GM21515 (cell line): ENCODE measurements around the gene CRLF1.

Source experiments
- ATAC-seq: cut with Tn5 transposase; IDR thresholded peaks from one replicate; pipeline ENCODE4 v1.9.1; 2021; ENCODE audit not compliant: unreplicated experiment

CRLF1 gene

DNA sequence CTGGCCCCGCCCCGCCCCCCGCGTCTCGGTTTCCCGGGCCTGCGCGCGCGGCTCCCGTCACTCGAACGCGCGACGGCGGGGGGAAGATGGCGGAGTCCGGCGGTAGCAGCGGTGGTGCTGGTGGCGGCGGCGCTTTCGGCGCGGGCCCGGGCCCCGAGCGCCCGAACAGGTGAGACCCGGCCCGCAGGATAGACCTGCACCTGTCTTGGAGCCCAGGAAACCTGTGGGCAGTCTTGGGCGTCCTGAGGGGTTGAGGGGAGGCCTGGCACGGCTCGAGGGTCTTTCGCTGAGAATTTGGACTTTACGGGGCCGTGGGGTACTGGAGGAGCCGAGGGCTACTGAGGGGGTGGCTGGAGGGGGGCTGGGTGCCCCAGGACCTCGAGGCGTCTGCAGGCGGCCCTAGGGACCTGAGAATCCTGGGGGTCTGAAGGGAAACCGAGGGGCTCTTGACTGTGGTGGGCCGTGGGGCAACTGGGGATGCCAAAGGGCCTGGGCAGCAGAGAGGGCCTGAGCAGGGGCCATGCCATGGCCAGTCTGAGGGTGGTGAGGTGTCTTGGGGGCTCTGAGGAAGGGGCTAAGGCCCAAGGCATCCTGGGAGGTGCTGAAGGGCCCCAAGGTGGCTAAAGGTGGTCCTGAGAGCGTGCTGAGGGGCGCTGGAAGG, 30.5 kb upstream of the CRLF1 start, which contains the start of gene KLHL26:
KLHL26 (plus strand) TSS at position 60 of the 661 bp plus-strand sequence; CDS start at position 87, 27 bp downstream.
- no peak for ATAC-seq

DNA sequence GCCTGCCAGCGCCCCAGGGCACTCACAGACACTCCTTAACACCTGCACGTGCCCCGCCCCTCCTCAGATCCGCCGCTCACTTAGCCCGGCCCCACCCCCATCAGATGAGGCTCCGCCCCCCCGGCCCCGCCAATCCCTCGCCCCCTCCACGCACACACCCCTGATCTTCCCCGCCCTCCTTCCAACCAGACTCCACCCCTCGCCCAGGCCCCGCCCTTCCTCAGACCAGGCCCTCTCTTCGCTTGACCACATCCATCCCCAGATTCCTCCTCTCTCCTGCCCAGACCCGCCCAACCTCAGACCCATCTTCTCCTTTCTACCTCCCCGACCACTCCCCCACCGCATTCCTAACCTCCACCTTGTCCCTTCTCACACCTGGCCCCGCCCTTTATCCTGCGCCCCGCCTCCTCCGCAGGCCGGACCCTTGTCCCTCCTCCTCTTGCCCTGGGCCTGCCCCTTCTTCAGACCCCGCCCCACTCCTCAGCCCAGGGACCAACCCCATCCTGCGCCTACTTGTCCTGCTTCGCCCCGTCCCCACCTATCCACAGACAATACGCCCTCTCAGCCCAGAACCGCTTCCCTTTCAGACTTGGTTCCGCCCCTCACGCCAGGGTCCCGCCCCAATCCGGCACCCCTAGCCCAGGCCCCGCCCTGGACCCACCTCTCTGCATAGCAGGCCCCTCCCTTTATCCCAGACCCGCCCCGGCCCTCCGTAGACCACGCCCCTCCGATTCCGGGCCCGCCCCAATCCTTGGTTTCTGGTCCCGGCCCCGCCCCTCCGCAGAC, 29.8 kb upstream of the CRLF1 start:
- ATAC-seq, result peak; percentile 81

DNA sequence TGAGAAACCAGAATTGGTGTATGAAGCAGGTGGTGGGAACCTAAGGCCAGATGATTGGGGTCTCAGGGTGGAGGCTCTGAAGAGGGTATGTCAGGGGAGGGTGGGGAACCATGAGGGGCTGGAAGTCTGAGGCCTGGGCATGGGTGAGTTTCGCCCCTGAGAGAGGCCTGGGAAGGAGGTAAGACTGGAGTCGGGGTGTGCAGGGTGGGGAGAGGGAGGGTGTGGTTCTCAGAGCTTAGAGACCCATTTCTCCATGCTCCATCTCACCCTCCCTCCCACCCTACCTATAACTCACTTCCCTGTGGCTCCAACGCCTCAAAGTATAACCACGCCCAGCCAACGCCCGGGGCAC, 29.2 kb upstream of the CRLF1 start:
- ATAC-seq, result no peak

DNA sequence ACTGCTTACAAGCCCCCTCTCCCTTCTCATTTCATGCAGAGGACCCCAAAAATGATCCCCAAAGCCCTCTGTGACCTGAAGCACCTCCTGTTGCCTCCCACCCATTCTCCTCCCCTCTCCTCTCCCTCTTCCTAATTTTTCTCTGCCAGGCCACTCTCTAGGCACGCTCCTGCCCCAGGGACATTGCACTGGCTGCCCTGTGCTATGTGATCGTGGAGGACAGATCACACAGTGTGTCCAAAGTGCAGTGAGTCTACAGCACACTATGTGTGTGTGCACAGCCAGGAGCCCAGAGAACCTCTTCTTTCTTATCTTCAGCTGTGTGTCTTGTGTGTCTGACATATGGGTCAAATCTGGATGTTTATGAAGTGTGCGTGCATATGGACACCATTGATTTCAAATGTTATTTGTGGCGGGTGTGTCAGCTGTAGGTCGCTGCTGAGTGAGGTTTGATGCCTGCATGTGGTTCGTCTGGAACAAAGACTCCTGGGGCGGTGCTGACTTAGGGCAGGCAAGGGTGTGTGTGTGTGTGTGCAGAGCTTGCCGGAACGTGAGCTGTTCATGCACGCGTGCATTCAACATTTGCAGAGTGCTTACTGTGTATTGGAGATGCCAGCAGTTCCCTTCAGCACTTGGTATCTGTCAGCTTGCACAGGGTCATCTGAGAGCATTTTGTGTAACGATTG, 28.2 kb upstream of the CRLF1 start:
- ATAC-seq, result no peak

DNA sequence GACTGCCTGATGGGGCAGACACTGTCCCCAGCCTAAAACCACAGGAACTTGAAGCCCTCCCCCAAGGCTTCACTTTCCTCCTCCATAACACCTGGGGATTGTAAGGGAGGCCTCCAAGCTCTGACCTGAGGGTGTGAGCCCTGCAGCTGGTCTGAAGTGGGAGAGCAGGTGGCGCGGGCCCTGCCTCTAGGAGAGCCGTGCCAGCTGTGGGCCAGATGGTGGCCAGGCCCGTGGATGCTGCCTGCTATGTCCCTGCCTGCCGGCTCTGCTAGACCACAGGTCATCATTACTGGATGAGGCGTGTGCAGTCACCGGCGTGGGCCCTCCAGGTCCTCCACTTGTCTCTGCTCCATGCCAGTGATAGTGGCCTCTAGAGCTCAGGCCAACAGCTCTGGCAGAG, 26.7 kb upstream of the CRLF1 start:
- ATAC-seq, result no peak

DNA sequence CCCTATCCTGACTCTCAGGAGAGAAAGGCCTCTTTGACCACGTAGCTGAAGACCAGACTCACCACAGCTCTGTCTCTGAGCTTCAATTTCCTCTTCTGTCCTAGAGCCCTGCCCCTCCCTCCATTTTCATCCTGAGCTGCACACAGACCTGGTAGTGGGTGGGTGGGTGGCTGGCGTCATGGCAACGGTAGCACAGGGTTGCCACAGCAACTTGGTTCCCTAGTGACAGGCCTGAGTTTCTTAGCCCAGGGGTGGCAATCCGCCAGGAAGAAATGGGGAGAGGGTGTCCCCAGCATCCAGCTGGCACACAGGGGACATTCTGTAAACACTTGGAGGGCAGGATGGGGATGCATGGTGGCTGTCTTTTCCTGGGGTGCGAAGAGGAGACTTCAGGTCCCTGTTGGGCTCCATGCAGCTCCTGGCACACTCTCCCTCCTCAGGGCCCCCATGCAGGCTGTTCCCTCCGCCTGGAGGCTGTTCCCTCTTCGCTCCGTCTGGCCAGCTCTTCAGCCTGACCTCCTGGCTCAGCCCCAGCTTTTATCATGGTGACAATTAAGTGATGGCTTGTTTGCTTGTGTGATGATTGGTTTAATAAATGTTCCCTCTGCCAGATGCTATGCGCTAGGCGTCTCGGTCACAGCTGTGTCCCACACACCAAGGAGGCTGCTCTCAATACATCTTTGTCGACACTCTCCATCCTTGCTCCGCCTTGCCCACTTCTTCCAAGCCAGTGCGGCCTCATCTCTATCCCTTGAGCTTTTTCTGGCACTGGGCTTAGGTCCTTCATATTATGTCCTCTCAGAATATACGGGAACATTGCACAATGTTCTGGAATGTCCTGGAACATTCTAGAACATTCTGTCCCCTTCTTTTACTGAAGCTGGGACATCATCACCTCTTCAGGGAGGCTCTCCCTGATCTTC, 22.8 kb upstream of the CRLF1 start:
- ATAC-seq, result no peak

DNA sequence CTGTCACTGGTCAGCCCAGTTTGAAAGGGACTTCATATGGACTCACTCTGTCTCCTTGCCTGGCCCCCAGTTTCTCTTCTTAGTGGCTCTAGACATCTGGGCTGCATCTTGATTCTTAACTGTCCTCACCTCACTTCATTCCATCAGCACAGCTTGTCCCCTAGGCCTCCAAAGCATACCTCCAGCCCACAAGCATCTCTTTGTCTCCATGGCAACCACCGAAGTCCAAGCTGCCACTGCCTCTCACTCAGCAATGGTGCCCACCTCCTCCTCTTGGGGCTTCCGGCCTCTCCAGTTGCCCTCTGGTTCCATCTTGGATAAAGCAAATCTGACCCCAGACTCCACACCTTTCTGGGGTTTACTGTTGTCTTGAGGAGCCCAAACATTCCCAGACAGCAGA, 20.3 kb upstream of the CRLF1 start:
- no peak for ATAC-seq

DNA sequence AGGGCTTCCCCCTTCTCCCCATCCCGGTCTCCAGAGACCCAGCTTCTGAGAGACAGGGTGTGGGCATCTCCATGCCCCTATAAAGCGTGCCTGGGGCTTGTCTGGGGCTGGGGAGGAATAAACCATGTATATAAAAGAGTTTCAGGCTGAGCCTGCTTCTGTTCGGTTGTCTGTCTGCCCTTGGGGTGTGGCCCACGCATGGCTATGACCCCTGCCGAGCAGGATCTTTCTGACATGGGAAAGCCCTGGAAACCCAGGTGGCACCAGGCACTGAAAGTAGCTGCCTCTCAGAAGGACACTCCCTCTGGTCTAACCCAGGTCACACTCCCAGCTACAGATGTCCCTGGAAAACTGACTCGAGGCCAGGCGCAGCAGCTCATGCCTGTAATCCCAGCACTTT, 14.3 kb upstream of the CRLF1 start:
- no peak for ATAC-seq

DNA sequence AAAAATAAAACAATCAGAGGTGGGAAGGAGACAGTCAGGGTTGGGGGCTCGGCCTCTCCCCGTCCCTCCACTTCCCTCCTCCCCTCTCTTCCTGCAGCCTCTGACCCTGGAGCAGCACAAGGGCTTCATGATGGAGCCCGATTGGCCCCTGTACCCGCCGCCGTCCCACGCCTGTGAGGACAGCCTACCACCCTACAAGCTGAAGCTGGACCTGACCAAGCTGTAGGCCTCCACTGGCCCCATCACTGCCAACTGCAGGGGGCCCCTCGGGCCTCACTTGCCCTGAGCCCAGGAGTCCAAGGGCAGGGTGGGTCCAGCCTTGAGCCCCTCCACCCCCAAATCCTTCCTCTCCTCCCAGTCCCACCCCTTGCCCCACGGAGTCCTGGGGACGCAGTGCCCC, 13.7 kb upstream of the CRLF1 start:
- no peak for ATAC-seq

DNA sequence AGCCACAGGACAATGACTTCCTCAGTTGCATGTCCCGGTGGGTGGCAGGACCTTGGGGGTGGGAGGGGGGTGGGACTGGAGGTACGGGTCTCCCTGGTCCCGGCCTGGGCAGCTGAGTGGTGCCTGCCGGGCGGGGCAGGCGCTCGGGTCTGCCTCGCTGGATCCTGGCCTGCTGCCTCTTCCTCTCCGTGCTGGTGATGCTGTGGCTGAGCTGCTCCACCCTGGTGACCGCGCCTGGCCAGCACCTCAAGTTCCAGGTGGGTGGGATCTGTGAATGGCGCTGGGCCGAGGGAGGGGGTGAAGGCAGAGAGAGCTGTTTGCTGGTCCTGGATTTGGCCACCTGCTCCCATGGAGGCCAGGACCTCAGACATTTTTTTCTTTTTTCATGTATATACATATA, 11.6 kb upstream of the CRLF1 start:
- ATAC-seq, result no peak

DNA sequence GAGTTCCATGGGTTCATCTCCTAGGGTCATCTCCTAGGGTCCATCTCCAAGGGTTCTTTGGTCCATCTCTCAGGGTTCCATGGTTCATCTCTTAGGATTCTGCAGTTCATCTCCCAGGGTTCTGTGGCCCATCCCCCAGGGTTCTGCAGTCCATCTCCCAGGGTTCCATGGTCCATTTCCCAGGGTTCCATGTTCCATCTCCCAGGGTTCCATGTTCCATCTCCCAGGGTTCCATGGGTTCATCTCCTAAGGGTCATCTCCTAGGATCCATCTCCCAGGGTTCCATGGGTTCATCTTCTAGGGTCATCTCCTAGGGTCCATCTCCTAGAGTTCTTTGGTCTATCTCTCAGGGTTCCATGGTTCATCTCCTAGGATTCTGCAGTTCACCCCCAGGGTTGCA, 11.0 kb upstream of the CRLF1 start:
- ATAC-seq, result no peak

DNA sequence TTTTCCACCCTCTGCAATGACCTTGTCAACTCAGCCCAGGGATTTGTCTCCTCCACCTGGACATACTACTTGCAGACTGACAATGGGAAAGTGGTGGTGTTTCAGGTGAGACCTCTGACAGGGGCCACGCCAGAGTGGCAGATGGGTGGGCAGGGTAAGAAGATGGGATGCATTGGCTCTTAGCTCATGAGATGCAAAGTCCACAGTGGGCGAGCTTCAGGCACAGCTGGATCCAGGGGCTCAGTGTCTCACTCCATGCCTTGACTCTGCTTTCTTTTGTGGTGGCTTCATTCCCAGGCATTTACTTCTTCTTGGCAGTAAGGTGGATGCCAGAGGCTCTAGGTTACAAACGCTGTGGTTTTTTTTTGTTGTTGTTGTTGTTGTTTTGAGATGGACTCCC, 9.4 kb upstream of the CRLF1 start:
- ATAC-seq, result no peak

DNA sequence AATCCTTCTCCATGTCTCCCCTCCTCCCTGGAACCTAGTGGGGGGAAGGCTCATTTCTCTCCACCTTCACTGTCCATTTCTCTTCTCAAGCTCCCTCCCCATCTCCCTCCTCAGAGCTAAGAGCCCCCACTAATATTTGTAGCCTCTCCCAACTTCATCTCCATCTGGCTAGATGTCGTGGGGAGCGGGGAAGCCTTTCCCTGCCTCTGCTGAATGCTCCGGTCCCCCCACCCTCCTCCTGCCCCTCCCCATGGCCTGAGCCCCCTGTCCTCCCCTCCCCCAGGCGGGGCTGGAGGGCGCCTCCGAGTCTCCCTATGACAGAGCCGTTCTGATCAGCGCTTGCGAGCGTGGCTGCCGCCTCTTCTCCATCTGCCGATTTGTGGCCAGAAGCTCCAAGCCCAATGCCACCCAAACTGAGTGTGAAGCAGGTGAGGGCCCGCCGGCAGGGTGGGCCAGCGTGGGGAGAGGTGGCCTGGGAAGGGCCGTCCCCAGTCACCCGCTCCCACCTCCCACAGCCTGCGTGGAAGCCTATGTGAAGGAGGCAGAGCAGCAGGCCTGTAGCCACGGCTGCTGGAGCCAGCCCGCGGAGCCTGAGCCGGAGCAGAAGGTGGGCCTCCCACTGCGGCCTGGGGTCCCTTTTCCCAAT, 7.1 kb upstream of the CRLF1 start:
- ATAC-seq, result no peak

DNA sequence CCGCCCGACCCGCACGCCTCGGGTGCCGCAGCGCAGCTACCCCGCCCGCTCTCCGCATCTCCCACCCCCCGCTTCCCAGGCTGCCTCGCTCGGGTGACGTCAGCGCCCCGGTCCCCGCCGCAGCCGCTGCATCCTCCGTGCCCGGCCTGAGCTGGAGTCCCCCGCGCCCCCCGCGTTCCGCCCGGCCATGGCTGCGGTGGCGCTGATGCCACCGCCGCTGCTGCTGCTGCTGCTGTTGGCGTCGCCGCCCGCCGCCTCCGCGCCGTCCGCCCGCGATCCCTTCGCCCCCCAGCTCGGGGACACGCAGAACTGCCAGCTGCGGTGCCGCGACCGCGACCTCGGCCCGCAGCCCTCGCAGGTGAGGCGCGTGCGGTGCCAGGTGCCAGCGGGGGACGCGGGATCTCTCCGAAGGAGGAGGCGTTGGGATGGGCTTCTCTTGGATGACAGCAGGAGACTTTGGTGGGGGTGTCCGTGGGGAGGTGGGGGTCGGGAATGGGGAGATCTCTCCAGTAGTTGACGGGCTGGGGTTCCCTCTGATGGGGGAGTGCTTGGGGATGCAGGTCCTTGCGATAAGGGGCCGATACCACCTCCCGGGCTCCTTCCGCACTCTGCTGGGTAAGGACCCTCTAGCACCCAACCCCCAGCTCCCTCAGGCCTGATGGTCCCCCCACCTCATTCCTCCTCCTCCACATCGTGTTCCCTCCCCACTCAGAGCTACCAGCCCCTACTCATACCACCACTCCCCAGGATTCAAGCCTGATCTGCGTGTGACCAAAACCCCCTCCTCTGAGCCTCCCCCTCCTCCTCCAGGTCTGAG, 6.4 kb upstream of the CRLF1 start, which contains the start of gene TMEM59L:
TMEM59L (plus strand) TSS at position 99 of the 817 bp plus-strand sequence; CDS start at position 188, 89 bp downstream.
- ATAC-seq, result no peak

DNA sequence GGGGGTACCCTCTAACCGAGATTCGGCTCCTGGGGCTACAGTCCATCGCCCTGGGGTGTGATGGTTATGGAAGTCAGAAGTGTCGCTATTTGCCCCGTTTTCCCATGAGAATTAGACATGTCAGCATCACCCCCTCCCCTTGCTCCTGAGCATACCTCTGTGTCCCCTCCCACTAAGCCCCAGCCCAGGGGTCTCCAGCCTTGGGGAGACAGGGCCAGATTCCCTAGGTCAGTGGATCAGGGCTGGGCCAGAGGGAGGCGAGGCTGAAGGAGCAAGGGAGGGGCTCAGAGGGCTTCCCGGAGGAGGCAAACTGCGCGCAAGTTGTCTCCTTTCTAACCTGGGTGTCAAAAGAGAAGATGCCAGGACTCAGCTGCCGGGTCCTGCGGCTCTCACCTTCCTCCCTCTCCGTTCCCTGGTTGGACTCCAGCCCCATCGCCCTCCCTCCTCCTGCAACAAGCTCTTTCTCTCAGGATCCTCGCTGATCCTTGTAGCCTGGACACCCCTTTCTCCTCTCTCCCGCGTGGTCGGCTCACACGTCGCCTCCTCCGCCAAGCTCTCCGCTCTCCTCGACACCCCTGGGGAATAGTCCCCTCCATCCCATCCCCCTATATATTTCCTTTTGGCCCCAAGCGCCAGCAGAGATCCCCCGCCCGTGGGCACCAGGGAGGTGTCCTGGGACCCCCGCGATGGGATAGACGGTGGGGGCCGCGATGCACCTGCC, 5.6 kb upstream of the CRLF1 start:
- no peak for ATAC-seq

DNA sequence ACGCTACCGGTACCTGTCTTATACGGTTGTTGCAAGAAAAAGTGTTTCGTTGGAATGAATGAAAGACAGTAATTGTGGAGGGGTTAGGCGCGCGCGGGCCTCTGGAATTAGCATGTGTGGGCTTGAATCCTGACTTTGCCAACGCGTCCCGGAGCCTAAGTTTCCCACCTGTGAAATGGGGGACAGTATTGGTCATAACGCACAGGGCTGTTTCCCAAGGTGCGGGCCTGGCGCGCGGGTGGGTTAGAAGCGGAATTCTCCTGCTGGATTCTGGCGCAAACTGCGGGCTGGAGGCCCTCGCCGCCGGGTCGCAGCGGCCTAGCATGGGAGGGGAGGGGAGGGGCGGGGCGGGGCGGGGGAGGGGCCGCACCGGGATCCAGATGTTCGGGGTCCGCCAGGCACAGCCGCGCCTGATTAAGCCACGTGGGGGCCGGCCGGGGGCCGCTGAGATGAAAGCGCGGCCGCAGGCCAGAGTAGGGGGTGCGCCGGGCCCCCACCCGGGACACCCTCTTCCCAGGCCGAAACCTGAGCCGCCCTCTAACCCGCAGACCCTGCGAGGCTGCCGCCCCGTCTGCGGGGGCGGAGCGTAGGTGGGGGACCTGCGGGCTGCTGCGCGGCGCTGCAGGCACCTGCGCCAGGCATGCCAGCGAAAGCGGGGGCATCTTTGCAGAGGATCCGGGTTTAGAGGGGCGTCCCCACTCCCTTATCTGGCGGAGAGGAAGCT, 4.9 kb upstream of the CRLF1 start:
- ATAC-seq, result no peak

DNA sequence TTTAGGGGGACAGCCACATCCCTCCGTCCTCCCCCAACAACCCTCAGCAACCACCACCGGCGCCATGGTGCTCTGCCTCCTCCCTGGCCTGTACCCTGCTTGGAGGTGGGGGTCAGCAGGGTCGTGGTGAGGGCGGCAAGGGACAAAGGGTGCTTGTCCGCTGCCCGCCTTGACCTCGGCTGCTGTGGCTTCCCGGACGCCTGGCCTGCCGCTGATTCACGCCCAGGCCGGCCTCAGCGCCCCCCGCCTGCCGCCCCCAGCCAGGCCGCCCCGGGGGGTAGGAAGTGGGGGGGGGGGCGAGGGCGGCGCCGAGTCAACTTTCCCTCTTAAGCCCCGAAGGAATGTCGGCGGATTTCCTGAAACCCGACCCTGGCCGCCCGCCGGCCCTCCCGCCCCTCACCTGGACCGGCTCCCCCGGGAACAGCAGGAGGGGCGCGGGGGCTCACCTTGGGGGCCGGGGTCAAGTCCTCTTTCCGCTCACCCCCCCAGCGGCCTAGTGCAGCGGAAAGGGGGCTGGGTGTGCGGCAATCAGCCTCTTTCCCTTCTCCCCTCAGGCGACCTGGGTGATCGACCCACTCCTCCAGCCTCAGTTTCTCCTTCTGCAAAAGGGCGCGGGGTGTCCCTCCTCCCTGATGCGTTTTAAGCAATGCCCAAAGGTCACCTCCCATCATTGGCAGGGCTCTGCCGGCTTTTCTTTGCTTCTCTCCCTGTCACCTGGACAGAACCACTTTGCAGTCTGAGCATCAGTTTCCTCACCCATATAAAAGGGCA, 4.1 kb upstream of the CRLF1 start:
- ATAC-seq, result no peak

DNA sequence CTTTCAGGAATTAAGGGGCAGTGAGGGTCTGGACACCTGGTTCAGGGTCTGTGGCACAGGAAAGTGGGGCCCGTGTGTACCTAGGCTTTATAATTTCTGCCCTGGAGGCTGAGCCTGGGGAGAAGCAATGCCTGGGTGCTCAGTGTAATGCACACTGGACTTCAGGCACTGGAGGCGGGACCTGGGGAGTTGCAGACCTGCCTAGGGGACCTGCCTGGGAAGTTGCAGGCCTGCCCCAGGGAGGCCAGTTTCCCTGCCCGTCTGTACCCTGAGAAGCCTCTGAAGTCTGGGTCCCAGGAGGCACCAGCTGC, 3.6 kb upstream of the CRLF1 start:
- no peak for ATAC-seq
